ENCODE data around the gene LASP1NB.
A peak's percentile ranks its signal among the peaks of the same experiment; 100 is the strongest.

LASP1NB gene

GRCh38 chr17:38921756-38922411, 3.5 kb upstream of the LASP1NB start (continued):
- TF ChIP-seq ELF1 (CRISPR knock-in tag; IDR thresholded peaks at IDR 0.05), result no peak
- TF ChIP-seq SIN3A (IDR thresholded peaks at IDR 0.05; ENCODE audit: borderline replicate concordance, low read depth, low read length), result no peak
- TF ChIP-seq SMARCE1 (IDR thresholded peaks at IDR 0.05; ENCODE audit: borderline replicate concordance), result no peak
- TF ChIP-seq RFX1 (IDR thresholded peaks at IDR 0.05), result no peak
- no peak for TF ChIP-seq SRSF4 (IDR thresholded peaks at IDR 0.05; ENCODE audit: low read depth, low read length, poor library complexity, severe bottlenecking)
- TF ChIP-seq SOX13 (IDR thresholded peaks at IDR 0.05), result 0 out of 2 replicates have a peak, but pooled peaks have one; percentile 14
- no peak for TF ChIP-seq SOX13 (CRISPR knock-in tag; conservative IDR thresholded peaks at IDR 0.05 in 1 of 2, IDR thresholded peaks at IDR 0.05 in 1 of 2)
- TF ChIP-seq SAFB2 (CRISPR knock-in tag; IDR thresholded peaks at IDR 0.05; ENCODE audit: borderline replicate concordance, low read depth), result no peak
- TF ChIP-seq RELA (CRISPR knock-in tag; IDR thresholded peaks at IDR 0.05), result no peak
- no peak for TF ChIP-seq ZNF543 (CRISPR knock-in tag; IDR thresholded peaks at IDR 0.05)
- TF ChIP-seq PPARG (CRISPR knock-in tag; conservative IDR thresholded peaks at IDR 0.05), result no peak
- no peak for TF ChIP-seq JUN (CRISPR knock-in tag; IDR thresholded peaks at IDR 0.05)
- TF ChIP-seq ZBTB38 (CRISPR knock-in tag; IDR thresholded peaks at IDR 0.05), result 0 out of 2 replicates have a peak, but pooled peaks have one; percentile 15
- no peak for TF ChIP-seq ZNF446 (CRISPR knock-in tag; IDR thresholded peaks at IDR 0.05)
- no peak for TF ChIP-seq MZF1 (CRISPR knock-in tag; IDR thresholded peaks at IDR 0.05; ENCODE audit: borderline replicate concordance)
- no peak for TF ChIP-seq ARID2 (CRISPR knock-in tag; IDR thresholded peaks at IDR 0.05; ENCODE audit: borderline replicate concordance)
- TF ChIP-seq ZNF230 (CRISPR knock-in tag; IDR thresholded peaks at IDR 0.05), result no peak
- TF ChIP-seq FOXM1 (CRISPR knock-in tag; IDR thresholded peaks at IDR 0.05), result no peak
- TF ChIP-seq ZFYVE20 (CRISPR knock-in tag; IDR thresholded peaks at IDR 0.05; ENCODE audit: borderline replicate concordance, low read depth), result no peak
- no peak for TF ChIP-seq ZNF407 (CRISPR knock-in tag; IDR thresholded peaks at IDR 0.05; ENCODE audit: not compliant biosample characterization)
- 0 out of 2 replicates have a peak, but pooled peaks have one; percentile 32 for TF ChIP-seq ZNF724P (CRISPR knock-in tag; IDR thresholded peaks at IDR 0.05; ENCODE audit: borderline replicate concordance)
- TF ChIP-seq ZSCAN22 (CRISPR knock-in tag; IDR thresholded peaks at IDR 0.05), result no peak
- no peak for TF ChIP-seq ZNF564 (CRISPR knock-in tag; IDR thresholded peaks at IDR 0.05)
- TF ChIP-seq ZNF850 (CRISPR knock-in tag; conservative IDR thresholded peaks at IDR 0.05), result no peak
- no peak for TF ChIP-seq NR2C2 (CRISPR knock-in tag; IDR thresholded peaks at IDR 0.05; ENCODE audit: borderline replicate concordance)

Measured in HepG2 (cell line).